Raji (cell line): ENCODE measurements around the gene TLCD4.

Experiments
- POLR2A ChIP-seq: IDR thresholded peaks from 2 replicates; pipeline ENCODE4 v1.6.1; 2011; ENCODE audit warnings: low read depth, low read length, control low read depth; ENCODE audit not compliant: insufficient read depth

The TLCD4 gene

DNA sequence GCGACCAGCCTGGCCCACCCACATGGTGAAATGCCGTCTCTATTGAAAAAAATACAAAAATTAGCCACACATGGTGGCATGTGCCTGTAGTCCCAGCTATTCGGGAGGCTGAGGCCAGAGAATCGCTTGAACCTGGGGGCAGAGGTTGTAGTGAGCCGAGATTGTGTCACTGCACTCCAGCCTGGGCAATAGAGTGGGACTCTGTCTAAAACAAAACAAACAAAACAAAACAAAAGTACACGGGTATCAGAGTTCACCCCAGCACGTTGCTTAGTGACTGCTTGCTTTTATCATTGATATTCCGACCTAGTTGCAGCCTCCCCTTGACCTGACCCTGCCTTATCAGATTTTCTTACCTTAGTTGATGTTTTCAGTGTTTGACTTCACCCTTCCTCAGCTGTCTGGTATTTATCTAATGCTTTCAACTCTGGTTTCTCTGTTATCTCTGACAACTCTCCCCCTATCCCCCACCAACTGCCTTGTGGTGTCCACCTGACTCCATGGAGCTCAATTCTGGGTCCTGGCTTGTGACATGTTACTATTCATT is 5.1 kb downstream of the TLCD4 start:
- no peak for TF ChIP-seq POLR2A

DNA sequence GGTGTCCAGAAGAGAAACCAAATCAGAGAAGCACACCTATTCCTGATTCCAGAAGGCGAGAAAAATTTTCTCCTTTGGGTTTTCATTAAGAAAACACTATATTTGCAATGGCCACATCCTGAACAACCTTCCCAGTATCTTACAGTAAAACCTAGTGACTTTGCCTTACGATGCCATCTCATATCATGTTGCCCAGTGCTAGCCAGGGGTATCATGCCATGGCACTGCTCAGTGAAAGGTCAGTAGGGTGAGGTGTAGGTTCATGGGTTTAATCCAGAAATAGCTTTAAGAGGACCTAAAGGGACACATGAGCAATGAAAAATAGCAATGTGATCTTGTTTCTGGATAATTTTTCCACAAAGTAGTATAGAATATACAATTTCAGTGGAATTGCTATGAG is 7.2 kb downstream of the TLCD4 start:
- no peak for TF ChIP-seq POLR2A

DNA sequence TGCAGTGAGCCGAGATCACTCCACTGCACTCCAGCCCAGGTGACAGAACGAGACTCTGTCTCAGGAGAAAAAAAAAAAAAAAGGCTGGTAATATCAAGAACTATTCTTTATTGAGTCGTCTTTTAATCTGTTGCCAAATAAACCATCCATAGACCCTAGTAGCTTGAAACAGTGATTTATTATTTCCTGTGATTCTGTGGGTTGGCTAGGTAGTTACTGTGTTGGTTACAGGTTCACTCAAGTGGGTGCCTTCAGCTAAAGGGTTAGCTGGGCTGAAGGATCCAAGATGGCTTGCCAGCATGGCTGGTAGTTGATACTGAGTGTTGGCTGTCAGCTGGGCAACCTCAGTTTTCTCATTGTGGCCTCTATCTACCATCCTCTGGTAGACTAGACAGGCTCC is 9.2 kb downstream of the TLCD4 start:
- TF ChIP-seq POLR2A: no peak

DNA sequence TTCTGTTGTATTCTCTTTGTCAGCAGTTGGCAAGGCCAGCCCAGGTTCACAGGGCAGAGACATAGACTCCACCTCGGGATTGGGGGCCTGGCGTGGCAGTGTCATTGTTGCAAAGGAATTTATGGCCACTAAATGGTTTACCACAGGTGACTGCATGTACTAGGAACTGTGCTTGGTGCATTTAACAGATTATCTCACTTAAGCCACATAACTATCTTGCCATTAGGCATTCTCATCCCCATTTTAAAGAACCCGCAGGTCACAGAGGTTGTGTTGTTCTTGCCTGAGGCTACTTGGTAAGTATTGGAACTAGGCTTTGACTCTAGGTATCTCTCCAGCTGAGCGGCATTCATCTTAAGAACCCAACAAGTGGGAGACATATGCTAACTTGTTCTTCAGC is 9.7 kb downstream of the TLCD4 start:
- no peak for TF ChIP-seq POLR2A

DNA sequence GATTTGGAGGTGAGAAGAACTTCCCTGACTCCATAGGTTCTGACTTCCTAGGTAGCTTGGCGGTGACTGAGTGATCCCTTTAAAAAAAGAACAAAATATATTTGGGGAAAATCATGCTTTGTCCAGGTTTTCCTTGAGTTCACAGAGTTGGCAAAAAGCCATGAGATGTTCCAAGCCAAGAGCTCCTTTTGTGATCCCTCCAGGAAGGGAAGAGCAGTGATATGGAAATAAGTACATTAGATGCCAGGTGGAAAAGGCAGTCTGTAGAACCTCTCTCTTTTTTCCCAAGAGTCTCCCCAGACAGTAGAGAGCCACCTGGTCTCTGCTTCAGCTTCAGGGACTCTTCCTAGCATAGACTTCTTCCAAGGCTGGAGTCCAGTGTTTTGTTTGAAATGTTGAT is 10.2 kb downstream of the TLCD4 start:
- no peak for TF ChIP-seq POLR2A

DNA sequence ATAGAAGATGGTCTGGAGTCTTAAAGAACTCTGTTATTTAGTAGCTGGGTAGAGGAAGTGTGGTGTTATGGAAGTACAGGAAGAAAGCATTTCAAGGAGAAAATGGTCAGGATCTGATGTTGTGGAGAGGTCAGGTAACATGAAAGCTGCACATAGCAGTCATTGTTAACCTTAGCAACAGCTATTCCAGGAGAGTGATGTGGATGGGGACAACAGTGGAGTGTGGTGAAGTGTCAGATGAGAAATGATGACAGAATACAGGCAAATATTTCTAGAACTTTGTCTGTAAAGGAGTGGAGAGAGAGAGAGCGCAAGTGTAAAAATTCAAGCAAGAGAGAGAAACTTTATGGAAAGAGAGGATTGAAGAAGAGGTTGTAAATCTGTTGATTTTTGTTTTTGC is 15.6 kb downstream of the TLCD4 start:
- TF ChIP-seq POLR2A: no peak

DNA sequence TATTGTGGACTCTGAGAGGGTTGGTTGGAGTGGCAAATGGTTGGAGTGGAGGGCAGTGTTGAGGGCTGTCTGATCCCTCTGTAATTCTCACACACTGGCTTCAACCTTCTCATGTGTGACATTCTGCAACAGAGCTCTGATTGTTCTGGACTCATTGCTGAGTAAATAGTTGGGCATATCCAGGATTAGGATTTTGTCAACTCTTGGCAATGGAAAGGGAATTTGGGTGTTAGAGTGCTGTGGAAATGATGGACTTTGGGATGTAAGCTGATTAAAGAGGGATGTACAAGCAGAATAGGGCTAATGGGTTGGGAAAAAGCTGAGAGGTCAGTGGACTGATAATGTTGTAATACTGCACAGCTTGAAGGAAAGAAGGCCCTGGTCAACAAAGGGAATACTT is 16.5 kb downstream of the TLCD4 start:
- TF ChIP-seq POLR2A: no peak

DNA sequence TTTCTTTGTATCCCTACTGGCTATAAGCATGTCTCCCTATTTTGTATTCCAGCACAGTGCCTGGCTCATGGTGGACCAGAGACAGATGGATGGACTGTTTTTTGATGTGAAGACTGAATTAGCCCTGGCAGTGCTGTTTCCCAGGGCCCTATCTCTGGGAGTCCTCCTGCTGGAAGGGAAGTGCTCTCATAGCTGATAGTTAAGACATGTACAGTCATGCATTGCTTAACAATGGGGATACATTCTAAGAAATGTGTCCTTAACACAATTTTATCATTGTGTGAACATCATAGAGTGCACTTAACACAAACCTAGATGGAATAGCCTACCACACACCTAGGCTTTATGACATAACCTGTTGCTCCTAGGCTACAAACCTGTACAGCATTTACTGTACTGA is 21.1 kb downstream of the TLCD4 start:
- TF ChIP-seq POLR2A: no peak

DNA sequence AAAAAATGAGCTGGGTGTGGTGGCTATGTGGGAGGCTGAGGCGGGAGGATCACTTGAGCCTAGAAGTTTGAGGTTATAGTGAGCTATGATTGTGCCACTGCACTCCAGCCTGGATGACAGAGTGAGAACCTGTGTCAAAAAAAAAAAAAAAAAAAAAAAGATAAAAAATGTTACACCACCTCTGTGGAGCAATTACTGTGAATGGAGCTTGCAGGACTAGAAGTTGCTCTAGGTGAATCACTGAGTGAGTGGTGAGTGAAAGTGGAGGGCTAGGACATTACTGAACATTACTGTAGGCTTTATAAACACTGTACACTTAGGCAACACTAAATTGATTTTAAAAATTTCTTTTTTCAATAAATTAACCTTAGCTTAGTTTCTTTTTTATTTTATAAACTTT is 21.9 kb downstream of the TLCD4 start:
- no peak for TF ChIP-seq POLR2A

DNA sequence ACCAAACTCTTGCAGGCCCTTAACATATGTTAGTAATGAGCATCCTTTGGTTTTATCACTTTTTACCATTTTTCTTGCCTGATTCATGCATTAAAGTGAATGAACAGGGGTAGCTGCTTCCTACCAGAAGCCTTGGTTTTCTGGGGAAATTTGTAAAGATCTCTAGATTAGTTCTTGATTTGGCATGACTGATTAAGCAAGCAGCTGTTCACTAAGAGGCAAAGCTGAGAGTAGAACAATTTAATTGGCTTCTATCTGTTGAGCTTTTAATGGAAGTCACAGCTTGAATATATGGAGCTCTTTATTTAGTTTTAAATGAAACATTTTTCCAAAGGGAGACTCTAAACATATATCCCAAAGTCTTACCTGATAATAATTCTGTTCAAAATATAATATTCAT is 23.6 kb downstream of the TLCD4 start:
- TF ChIP-seq POLR2A: no peak

DNA sequence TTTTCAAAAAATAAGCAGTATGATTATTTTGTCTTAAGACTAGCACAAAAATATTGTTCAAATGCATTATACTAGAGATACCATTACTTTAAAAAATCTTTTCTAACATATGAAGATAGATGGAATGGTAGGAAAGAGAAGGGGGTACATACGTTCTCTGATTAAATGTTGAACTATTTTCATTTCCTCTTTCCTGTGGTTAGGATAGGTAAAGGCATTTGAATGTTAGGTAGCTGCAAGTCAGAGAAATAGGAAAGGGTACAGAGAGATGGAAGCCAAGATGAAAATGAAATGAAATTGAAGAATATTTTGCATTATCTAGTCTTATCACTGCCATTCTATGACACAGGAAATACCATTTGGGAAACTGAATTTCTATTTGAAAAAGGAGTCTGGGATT is 28.3 kb downstream of the TLCD4 start:
- no peak for TF ChIP-seq POLR2A

DNA sequence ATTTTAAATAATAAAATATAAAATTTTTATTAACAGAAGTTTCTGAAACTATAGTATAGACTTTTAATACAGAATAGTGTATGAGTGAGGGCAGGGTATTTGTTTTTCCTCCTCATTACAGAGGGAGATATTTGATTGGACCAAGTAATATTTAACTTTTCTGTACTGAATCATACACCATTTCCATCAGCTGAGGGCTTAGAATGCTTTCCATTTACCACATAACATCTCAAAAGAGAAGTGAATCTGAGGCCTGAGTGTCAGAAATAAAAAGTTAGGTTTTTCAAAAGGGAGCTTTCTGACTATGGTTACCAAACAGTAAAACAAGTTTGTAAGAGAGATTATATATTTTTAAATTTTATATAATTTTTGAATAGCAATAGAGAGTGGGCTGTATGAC is 29.5 kb downstream of the TLCD4 start:
- TF ChIP-seq POLR2A: no peak

DNA sequence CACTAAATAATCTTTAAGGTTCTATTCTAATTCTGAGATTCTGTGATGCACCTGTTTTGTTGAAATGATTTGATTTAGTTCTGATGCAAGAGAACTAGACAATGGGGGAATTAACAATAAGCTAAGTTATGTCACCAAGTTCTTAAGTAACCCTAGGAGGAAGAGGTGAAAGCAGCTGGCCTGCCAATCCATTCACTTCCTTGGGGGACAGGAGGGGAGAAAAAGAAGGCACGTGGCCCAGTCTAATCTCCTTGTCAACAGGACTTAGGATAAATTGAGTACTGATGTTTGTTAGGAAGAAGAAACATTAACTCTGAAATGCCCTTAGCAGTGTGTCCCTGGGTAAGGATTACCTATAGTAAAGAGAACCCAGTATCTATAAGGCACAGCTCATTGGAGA is 36.9 kb downstream of the TLCD4 start:
- no peak for TF ChIP-seq POLR2A
